ENCODE results near the gene PIGK. TPM values are rescaled to one million over a fixed set of nuclear protein-coding genes. Genes with fewer than 3 reads are reported as not detected.

The PIGK gene
- 38.5 TPM for total RNA-seq
- polyA plus RNA-seq (ENCODE audit: insufficient read depth, low read depth, low replicate concordance): 31.0 TPM
- long read RNA-seq, donor 1, full-length matches to known transcripts: 6 of 6 reads
- long read RNA-seq, donor 1, partial matches to known transcripts: 0 of 6 reads
- long read RNA-seq, donor 1, other reads (novel, unspliced or antisense): 0 of 6 reads
- long read RNA-seq, donor 2, full-length matches to known transcripts: 10 of 1,514 reads
- long read RNA-seq, donor 2, partial matches to known transcripts: 1,504 of 1,514 reads
- long read RNA-seq, donor 2, other reads (novel, unspliced or antisense): 0 of 1,514 reads
- long read RNA-seq, donor 3, full-length matches to known transcripts: 16 of 2,045 reads
- long read RNA-seq, donor 3, partial matches to known transcripts: 2,029 of 2,045 reads
- long read RNA-seq, donor 3, other reads (novel, unspliced or antisense): 0 of 2,045 reads
- long read RNA-seq, donor 4, full-length matches to known transcripts: 10 of 10 reads
- long read RNA-seq, donor 4, partial matches to known transcripts: 0 of 10 reads
- long read RNA-seq, donor 4, other reads (novel, unspliced or antisense): 0 of 10 reads
- long read RNA-seq, donor 5: 0 reads
- long read RNA-seq, donor 6, full-length matches to known transcripts: 24 of 29 reads
- long read RNA-seq, donor 6, partial matches to known transcripts: 5 of 29 reads
- long read RNA-seq, donor 6, other reads (novel, unspliced or antisense): 0 of 29 reads
- long read RNA-seq, donor 7, full-length matches to known transcripts: 34 of 42 reads
- long read RNA-seq, donor 7, partial matches to known transcripts: 2 of 42 reads
- long read RNA-seq, donor 7, other reads (novel, unspliced or antisense): 6 of 42 reads
- long read RNA-seq, donor 8, full-length matches to known transcripts: 8 of 8 reads
- long read RNA-seq, donor 8, partial matches to known transcripts: 0 of 8 reads
- long read RNA-seq, donor 8, other reads (novel, unspliced or antisense): 0 of 8 reads
- long read RNA-seq, donor 9, full-length matches to known transcripts: 6 of 1,168 reads
- long read RNA-seq, donor 9, partial matches to known transcripts: 1,162 of 1,168 reads
- long read RNA-seq, donor 9, other reads (novel, unspliced or antisense): 0 of 1,168 reads
- long read RNA-seq, donor 10, full-length matches to known transcripts: 5 of 2,160 reads
- long read RNA-seq, donor 10, partial matches to known transcripts: 2,155 of 2,160 reads
- long read RNA-seq, donor 10, other reads (novel, unspliced or antisense): 0 of 2,160 reads

- Histone ChIP-seq H3K27me3 (ENCODE audit: control insufficient read depth, insufficient read depth, low read length) (no peaks in the 10 kb centered on the region), H3K9ac (ENCODE audit: low read length in 3 of 3) (peak within 1 kb of the TSS; percentile 74 to 91 (median 80)), H3K36me3 (ENCODE audit: control insufficient read depth in 2 of 3, insufficient read depth in 3 of 3, low read length in 3 of 3) (no peaks in the 10 kb centered on the region), H3K9me3 (ENCODE audit: control insufficient read depth in 2 of 3, insufficient read depth in 1 of 3, low read length in 3 of 3) (no peaks in the 10 kb centered on the region), H3K4me1 (ENCODE audit: control insufficient read depth in 2 of 3, insufficient read depth in 2 of 3, low read depth in 1 of 3, low read length in 3 of 3) (no peaks in the 10 kb centered on the region), H3K4me3 (ENCODE audit: low read length in 3 of 3) (peak within 1 kb of the TSS; percentile 87 to 99 (median 92)), H3K27ac (ENCODE audit: low read depth in 2 of 2, low read length in 2 of 2) (peak within 1 kb of the TSS; percentile 27 to 76)
- DNase-seq (peak; percentile 91 to 96 (median 92)), FAIRE-seq (peak; percentile 42)
- intact Hi-C loops (cut with DNase I): no loop called here
- TF ChIP-seq, protein P1, sequence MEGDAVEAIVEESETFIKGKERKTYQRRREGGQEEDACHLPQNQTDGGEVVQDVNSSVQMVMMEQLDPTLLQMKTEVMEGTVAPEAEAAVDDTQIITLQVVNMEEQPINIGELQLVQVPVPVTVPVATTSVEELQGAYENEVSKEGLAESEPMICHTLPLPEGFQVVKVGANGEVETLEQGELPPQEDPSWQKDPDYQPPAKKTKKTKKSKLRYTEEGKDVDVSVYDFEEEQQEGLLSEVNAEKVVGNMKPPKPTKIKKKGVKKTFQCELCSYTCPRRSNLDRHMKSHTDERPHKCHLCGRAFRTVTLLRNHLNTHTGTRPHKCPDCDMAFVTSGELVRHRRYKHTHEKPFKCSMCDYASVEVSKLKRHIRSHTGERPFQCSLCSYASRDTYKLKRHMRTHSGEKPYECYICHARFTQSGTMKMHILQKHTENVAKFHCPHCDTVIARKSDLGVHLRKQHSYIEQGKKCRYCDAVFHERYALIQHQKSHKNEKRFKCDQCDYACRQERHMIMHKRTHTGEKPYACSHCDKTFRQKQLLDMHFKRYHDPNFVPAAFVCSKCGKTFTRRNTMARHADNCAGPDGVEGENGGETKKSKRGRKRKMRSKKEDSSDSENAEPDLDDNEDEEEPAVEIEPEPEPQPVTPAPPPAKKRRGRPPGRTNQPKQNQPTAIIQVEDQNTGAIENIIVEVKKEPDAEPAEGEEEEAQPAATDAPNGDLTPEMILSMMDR (IDR thresholded peaks at IDR 0.05; ENCODE audit: borderline replicate concordance, extremely low read depth, insufficient read depth): no peak
Observed at GRCh38 chr1:77219166-77219887, at the start of gene PIGK. PIGK (minus strand) TSS chr1:77219430; CDS start chr1:77219402, 28 bp downstream.

- intact Hi-C loops (cut with DNase I): no loop called here
- Histone ChIP-seq H3K27ac (ENCODE audit: low read depth in 2 of 2, low read length in 2 of 2) (no peak overlapping the region), H3K9ac (ENCODE audit: low read length in 3 of 3) (no peak overlapping the region), H3K27me3 (ENCODE audit: control insufficient read depth, insufficient read depth, low read length) (no peaks in the 10 kb centered on the region), H3K4me3 (ENCODE audit: low read length in 3 of 3) (no peak overlapping the region), H3K4me1 (ENCODE audit: control insufficient read depth in 2 of 3, insufficient read depth in 2 of 3, low read depth in 1 of 3, low read length in 3 of 3) (no peaks in the 10 kb centered on the region), H3K9me3 (ENCODE audit: control insufficient read depth in 2 of 3, insufficient read depth in 1 of 3, low read length in 3 of 3) (no peaks in the 10 kb centered on the region), H3K36me3 (ENCODE audit: control insufficient read depth in 2 of 3, insufficient read depth in 3 of 3, low read length in 3 of 3) (no peaks in the 10 kb centered on the region)
- DNase-seq: no peak
- no peak for FAIRE-seq
- TF ChIP-seq, protein P1 (IDR thresholded peaks at IDR 0.05; ENCODE audit: borderline replicate concordance, extremely low read depth, insufficient read depth): no peak
Observed at GRCh38 chr1:77267035-77267434, 47.8 kb upstream of the PIGK start.

DNA sequence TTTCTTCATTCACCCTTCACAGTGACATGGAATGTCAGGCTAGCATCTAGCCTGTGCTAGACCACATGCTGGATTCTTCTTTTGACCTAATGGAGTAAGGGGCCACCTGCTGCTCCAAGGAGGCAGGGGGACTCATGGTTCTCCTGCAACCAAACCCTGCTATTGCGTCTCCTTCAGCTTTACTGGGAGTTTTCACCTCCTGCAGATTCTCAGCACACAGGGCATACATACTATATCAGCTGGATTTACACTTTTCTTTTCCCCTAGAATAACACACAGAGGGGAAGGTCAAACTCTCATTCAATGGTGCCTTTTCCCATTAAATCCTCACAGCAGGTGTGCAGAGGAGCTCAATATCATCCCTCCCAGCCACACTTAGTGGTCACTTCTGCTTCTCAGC is 46.0 kb upstream of the PIGK start:
- FAIRE-seq (no peak), DNase-seq (no peak)
- no peaks in the 10 kb centered on the region for H3K9me3 ChIP-seq (ENCODE audit: control insufficient read depth in 2 of 3, insufficient read depth in 1 of 3, low read length in 3 of 3)
- no peaks in the 10 kb centered on the region for H3K36me3 ChIP-seq (ENCODE audit: control insufficient read depth in 2 of 3, insufficient read depth in 3 of 3, low read length in 3 of 3)
- no peak overlapping the region for H3K9ac ChIP-seq (ENCODE audit: low read length in 3 of 3)
- H3K27ac ChIP-seq (ENCODE audit: low read depth in 2 of 2, low read length in 2 of 2): no peak overlapping the region
- H3K4me3 ChIP-seq (ENCODE audit: low read length in 3 of 3): no peak overlapping the region
- intact Hi-C loops (cut with DNase I): no loop called here
- no peaks in the 10 kb centered on the region for H3K4me1 ChIP-seq (ENCODE audit: control insufficient read depth in 2 of 3, insufficient read depth in 2 of 3, low read depth in 1 of 3, low read length in 3 of 3)
- H3K27me3 ChIP-seq (ENCODE audit: control insufficient read depth, insufficient read depth, low read length): no peaks in the 10 kb centered on the region
- TF ChIP-seq, protein P1 (IDR thresholded peaks at IDR 0.05; ENCODE audit: borderline replicate concordance, extremely low read depth, insufficient read depth): no peak

All from kidney (tissue), 22 donors.